Heart right ventricle (tissue), 16 donors: ENCODE data around the gene FIP1L1. TPM values are rescaled to one million over a fixed set of nuclear protein-coding genes. Genes with fewer than 3 reads are reported as not detected.

Experiments used
- ATAC-seq, 8 donors: fragments of 200-7000 bp; cut with Tn5 transposase; one replicate each; pipeline ENCODE4 v1.9.1; 2020; ENCODE audit warnings: mild to moderate bottlenecking in 8 of 8, moderate library complexity in 8 of 8, moderate number of reproducible peaks in 1 of 8
- DNase-seq, 2 donors: peaks; one replicate each; pipeline ENCODE4 v3.0.0-alpha.2; 2020
- H3K27ac ChIP-seq, 10 donors: fragments of 200-600 bp; sonication (generic) in 2 of 10; one replicate each; pipeline versions ENCODE4 v1.5.0 to v1.8.0; 2020 to 2022; ENCODE audit warnings: mild to moderate bottlenecking in 3 of 10
- H3K27me3 ChIP-seq, 7 donors: fragments of 200-600 bp; one replicate each; pipeline ENCODE4 v1.8.0; 2021 to 2022; ENCODE audit warnings: mild to moderate bottlenecking in 2 of 7
- H3K36me3 ChIP-seq, 9 donors: fragments of 200-600 bp; sonication (generic) in 1 of 9; one replicate each; pipeline versions ENCODE4 v1.5.0 to v1.8.0; 2020 to 2022; ENCODE audit warnings: mild to moderate bottlenecking in 2 of 9
- H3K4me1 ChIP-seq, 9 donors: fragments of 200-600 bp; sonication (generic) in 1 of 9; one replicate each; pipeline versions ENCODE4 v1.5.0 to v1.8.0; 2020 to 2022; ENCODE audit warnings: mild to moderate bottlenecking in 4 of 9
- H3K4me3 ChIP-seq, 10 donors: fragments of 200-600 bp; sonication (generic) in 2 of 10; one replicate each; pipeline versions ENCODE4 v1.5.0 to v1.8.0; 2020 to 2022; ENCODE audit warnings: mild to moderate bottlenecking in 7 of 10, moderate library complexity in 2 of 10
- H3K9me3 ChIP-seq, 11 donors: fragments of 200-600 bp in 10 of 11; sonication (generic) in 2 of 11; one replicate each; pipeline versions ENCODE4 v1.5.0 to v1.8.0; 2013 to 2022; ENCODE audit warnings: mild to moderate bottlenecking in 2 of 11, control low read depth in 1 of 11, moderate library complexity in 1 of 11
- CTCF ChIP-seq, 9 donors: fragments of 200-600 bp; sonication (generic) in 2 of 9; IDR thresholded peaks; one replicate each; pipeline versions ENCODE4 v1.5.0 to v1.8.0; 2021 to 2022; ENCODE audit warnings: antibody characterized with exemption in 9 of 9, mild to moderate bottlenecking in 5 of 9, moderate library complexity in 1 of 9
- WGBS, 2 donors: extraction: QIAGEN DNeasy Blood & Tissue Kit; methylation state at CpG; one replicate each; pipeline ENCODE4 v1.1.7; 2013; ENCODE audit warnings: inconsistent platforms in 1 of 2; 5-methylcytosine and 5-hydroxymethylcytosine counted together
- intact Hi-C, 10 donors: fragments of 100-400 bp; cut with DNase I; formaldehyde crosslinking; loops; one replicate each; pipeline versions ENCODE4 v1.11.1 to v1.14.2; 2022
- polyA plus RNA-seq, 2 donors: library from polyadenylated mRNA; stranded (reverse); fragments of 200-250 nt; gene quantifications; one replicate each; pipeline ENCODE4 v1.2.3, GENCODE V29; 2013
- total RNA-seq, 10 donors: library from RNA; stranded (reverse); fragmentation: NEBNext Ultra II Directional in 3 of 10; extraction: Animal tissue kit (Norgen Biotek cat#: 25700) in 3 of 10; gene quantifications; one replicate each; pipeline versions ENCODE4 v1.2.1 to v1.2.4, GENCODE V29; 2021 to 2023
- donor health status: Arrhythmogenic right ventricular cardiomyopathy.
- donor health status: ischemic (EF 13 %, LVEDD 7.1; RV severe dilation, severe dysfunction).
- donor health status: healthy with polysubstance abuse.
- donor health status: DM: no; HTN: yes; CAD: no.
- donor health status: DM: no; HTN: no; CAD: no.
- donor health status: ischemic (EF 25% LVEDD 6.9; RV normal size, moderate dysfunction).
- donor health status: ischemic (EF 25% LVEDD 5.7; RV mildly dilated, moderate dysfunction).
- donor health status: healthy.
- donor health status: DM: yes; HTN: yes; CAD: no.
- donor health status: Ischemic cardiomyopathy.
- donor health status: ischemic (EF 35%, LVEDD 5.7; RV mildly dilated, moderate dysfunction).
- donor health status: nonischemic (EF 11% LVEDD 7.7; RV severe dilation, severe dysfunction).
- donor health status: DM: yes; HTN: yes; CAD: no.
- donor health status: PGD.
- donor health status: ischemic (EF 29% LVEDD 5.4; RV normal size, mild dysfunction).
- donor health status: nonischemic (EF 23%, LVEDD 6.1; RV moderate dilation, normal function).

Gene FIP1L1
- total and polyA plus RNA-seq, 12 donors: 26.9 to 47.0 (median 29.7) TPM

GRCh38 chr4:53484911-53485657, 107.6 kb downstream of the FIP1L1 start:
- intact Hi-C loops: no loop called here
- no peak for ATAC-seq
- peaks cover 0 to 4% (median 0%) of the 10 kb centered on the region in 9 donors for H3K4me1 ChIP-seq
- peak overlapping the region in 1 of 10 donors; percentile 7 for H3K27ac ChIP-seq
- H3K9me3 ChIP-seq: no peaks in the 10 kb centered on the region
- peaks cover 0 to 5% (median 0%) of the 10 kb centered on the region in 7 donors for H3K27me3 ChIP-seq
- peaks cover 0 to 12% (median 0%) of the 10 kb centered on the region in 9 donors for H3K36me3 ChIP-seq
- 71 to 80% methylated on average over 5 of the region's 5 CpGs for WGBS, 2 donors
- no peak overlapping the region for H3K4me3 ChIP-seq
- DNase-seq: no peak
- no peak for TF ChIP-seq CTCF (IDR thresholded peaks at IDR 0.05)

DNA sequence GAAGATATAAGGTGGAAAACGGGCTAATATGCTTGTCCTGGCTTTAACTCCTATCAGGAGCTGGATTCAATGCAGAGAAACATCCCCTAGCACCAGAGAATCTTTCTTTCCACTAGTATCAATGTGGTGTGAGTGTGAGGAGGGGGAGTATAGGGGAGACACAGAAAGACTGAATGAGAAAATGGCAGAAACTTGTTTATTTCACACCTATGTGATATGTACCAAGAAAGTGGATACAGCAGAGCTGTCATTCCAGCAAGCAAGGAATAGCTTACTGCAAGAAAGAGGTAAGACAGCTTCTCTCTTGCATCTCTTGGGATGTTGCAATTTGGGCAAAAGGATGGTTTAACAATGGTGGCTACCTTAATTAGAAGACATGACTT, 108.2 kb downstream of the FIP1L1 start:
- H3K27me3 ChIP-seq: peaks cover 0 to 5% (median 0%) of the 10 kb centered on the region in 7 donors
- intact Hi-C loops: no loop called here
- no peak overlapping the region for H3K27ac ChIP-seq
- no peak for DNase-seq
- no peak for TF ChIP-seq CTCF (IDR thresholded peaks at IDR 0.05)
- H3K4me3 ChIP-seq: no peak overlapping the region
- peaks cover 0 to 10% (median 0%) of the 10 kb centered on the region in 9 donors for H3K4me1 ChIP-seq
- no peak for ATAC-seq
- H3K36me3 ChIP-seq: peaks cover 0 to 12% (median 0%) of the 10 kb centered on the region in 9 donors
- no peaks in the 10 kb centered on the region for H3K9me3 ChIP-seq
- 63 to 72% methylated on average over 1 of the region's 1 CpG for WGBS, 2 donors

DNA sequence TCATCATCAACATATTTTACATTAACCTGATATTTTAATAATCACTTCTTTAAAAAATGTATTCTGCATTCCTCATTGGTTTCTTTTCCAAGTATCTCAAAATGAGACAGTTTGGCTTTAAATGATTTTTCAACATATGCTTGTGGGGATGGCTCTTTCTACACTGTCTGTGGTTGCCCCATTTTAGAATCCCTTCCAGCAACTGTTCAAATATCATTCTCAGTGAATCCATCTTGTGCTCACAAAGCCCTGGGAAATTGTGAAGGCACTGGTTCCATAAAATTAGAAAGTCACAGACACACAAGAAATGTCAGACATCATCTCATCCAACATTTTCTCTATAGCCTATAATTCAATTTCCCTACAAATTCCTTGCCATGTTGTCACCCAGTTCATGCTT, 110.3 kb downstream of the FIP1L1 start:
- no peak for ATAC-seq
- intact Hi-C loops: no loop called here
- H3K36me3 ChIP-seq: no peaks in the 10 kb centered on the region
- no peak overlapping the region for H3K27ac ChIP-seq
- H3K27me3 ChIP-seq: peaks cover 0 to 5% (median 0%) of the 10 kb centered on the region in 7 donors
- no peak for TF ChIP-seq CTCF (IDR thresholded peaks at IDR 0.05)
- no peak overlapping the region for H3K4me3 ChIP-seq
- peaks cover 0 to 16% (median 8%) of the 10 kb centered on the region in 9 donors for H3K4me1 ChIP-seq
- DNase-seq: no peak
- no peaks in the 10 kb centered on the region for H3K9me3 ChIP-seq

GRCh38 chr4:53489279-53489889, 111.9 kb downstream of the FIP1L1 start:
- H3K27me3 ChIP-seq: peaks cover 0 to 5% (median 0%) of the 10 kb centered on the region in 7 donors
- peak overlapping the region in 1 of 10 donors; percentile 65 for H3K27ac ChIP-seq
- intact Hi-C loops: no loop called here
- peaks cover 0 to 5% (median 0%) of the 10 kb centered on the region in 9 donors for H3K36me3 ChIP-seq
- H3K4me1 ChIP-seq: peaks cover 0 to 16% (median 8%) of the 10 kb centered on the region in 9 donors
- no peak overlapping the region for H3K4me3 ChIP-seq
- ATAC-seq (no peak), DNase-seq (no peak)
- H3K9me3 ChIP-seq: no peaks in the 10 kb centered on the region
- no peak for TF ChIP-seq CTCF (IDR thresholded peaks at IDR 0.05)
